ENCODE results near the gene MINAR2.

DNA sequence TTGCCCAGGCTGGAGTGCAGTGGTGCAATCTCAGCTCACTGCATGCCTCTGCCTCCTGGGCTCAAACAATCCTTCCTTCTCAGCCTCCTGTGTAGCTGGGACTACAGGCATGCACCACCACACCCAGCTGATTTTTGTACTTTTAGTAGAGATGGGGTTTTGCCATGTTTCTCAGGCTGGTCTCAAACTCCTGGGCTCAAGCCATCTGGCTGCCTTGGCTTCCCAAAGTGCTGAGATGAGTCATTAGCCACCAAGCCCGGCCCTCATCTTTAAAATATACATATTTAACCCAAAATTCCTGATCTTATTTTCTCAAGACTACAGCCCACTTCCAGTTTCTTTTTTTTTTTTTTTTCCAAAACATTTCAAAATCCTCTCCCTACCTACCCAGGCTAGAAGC lies 31.7 kb upstream of the MINAR2 start:
- TF ChIP-seq TAF1 (IDR thresholded peaks at IDR 0.05; ENCODE audit: borderline replicate concordance, insufficient read depth, low read length) (no peak), POLR2AphosphoS5 (IDR thresholded peaks at IDR 0.05; ENCODE audit: low read depth, low read length) (no peak), FOXP2 (optimal IDR thresholded peaks at IDR 0.05; ENCODE audit: borderline replicate concordance, extremely low read depth, extremely low read length, insufficient read depth) (no peak)
